GM12873 (cell line): ENCODE measurements around the gene MIPEP.

Experiments used
- CTCF ChIP-seq: IDR thresholded peaks from 2 replicates; pipeline ENCODE4 v1.5.1; 2012; ENCODE audit warnings: low read depth, mild to moderate bottlenecking, moderate library complexity, low read length, control low read depth; ENCODE audit not compliant: insufficient read depth; ENCODE audit errors: missing control alignments

Gene MIPEP

GRCh38 chr13:23748109-23748990 lies 140.8 kb downstream of the MIPEP start:
- TF ChIP-seq CTCF = no peak

- TF ChIP-seq CTCF = no peak
These were observed 144.9 kb downstream of the MIPEP start for GRCh38 chr13:23744315-23744714.

- TF ChIP-seq CTCF = no peak
These were observed 145.7 kb downstream of the MIPEP start for GRCh38 chr13:23743278-23744076.

GRCh38 chr13:23741879-23742510 lies 147.2 kb downstream of the MIPEP start:
- peak; percentile 59 for TF ChIP-seq CTCF

- no peak for TF ChIP-seq CTCF
These were observed 149.2 kb downstream of the MIPEP start for GRCh38 chr13:23740002-23740401.

- TF ChIP-seq CTCF = no peak
These were observed 149.6 kb downstream of the MIPEP start for GRCh38 chr13:23739596-23739995.

- no peak for TF ChIP-seq CTCF
These were observed 152.7 kb downstream of the MIPEP start for GRCh38 chr13:23736541-23736940.
